Muscle of back (tissue), 11 donors: Measurements from ENCODE around the gene GPER1. TPM values are rescaled to one million over a fixed set of nuclear protein-coding genes. Genes with fewer than 3 reads are reported as not detected.
"Not testable (repeated sequence)": the region's sequence is repeated elsewhere in the genome, so short reads cannot be mapped to it uniquely, and the experiment has no call there.

Experiments
- DNase-seq, 3 donors: peaks; one replicate each; pipeline versions ENCODE4 v3.0.0 to v3.0.0-alpha.2; 2013
- polyA plus RNA-seq, 10 donors: library from polyadenylated mRNA; unstranded; fragments of 120-200 nt; gene quantifications; one replicate each; pipeline ENCODE4 v1.2.1, GENCODE V29; 2013; ENCODE audit not compliant: insufficient read length in 10 of 10

GPER1 gene
- polyA plus RNA-seq, 10 donors = 6.5 to 15.5 (median 9.9) TPM

DNA sequence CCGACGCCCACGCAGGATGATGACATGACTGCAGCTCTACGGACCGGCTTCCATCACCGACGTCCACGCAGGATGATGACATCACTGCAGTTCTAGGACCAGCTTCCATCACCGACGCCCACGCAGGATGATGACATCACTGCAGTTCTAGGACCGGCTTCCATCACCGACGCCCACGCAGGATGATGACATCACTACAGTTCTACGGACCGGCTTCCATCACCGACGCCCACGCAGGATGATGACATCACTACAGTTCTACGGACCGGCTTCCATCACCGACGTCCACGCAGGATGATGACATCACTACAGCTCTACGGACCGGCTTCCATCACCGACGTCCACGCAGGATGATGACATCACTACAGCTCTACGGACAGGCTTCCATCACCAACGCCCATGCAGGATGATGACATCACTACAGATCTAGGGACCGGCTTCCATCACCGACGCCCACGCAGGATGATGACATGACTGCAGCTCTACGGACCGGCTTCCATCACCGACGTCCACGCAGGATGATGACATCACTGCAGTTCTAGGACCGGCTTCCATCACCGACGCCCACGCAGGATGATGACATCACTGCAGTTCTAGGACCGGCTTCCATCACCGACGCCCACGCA, 28.6 kb downstream of the GPER1 start:
- not testable (repeated sequence) for DNase-seq

- DNase-seq = no peak
Observed at GRCh38 chr7:1117321-1117928, 29.5 kb downstream of the GPER1 start.

DNA sequence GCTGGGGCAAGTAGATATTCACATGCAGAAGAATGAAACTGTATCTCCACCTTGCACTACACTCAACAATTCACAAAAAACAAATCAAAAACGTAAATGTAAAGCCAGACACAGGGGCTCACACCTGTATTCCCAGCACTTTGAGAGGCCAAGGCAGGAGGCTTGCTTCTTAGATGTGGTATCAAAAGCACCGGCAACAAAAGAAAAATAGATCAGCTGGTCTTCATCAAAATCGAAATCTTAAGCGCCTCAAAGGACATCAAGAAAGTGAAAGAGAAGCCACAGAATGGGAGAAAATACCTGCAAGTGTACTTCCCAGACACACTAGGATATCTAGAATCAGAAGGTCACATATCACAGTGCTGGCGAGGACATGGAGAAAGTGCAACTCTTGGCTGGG, 31.3 kb downstream of the GPER1 start:
- no peak for DNase-seq

DNA sequence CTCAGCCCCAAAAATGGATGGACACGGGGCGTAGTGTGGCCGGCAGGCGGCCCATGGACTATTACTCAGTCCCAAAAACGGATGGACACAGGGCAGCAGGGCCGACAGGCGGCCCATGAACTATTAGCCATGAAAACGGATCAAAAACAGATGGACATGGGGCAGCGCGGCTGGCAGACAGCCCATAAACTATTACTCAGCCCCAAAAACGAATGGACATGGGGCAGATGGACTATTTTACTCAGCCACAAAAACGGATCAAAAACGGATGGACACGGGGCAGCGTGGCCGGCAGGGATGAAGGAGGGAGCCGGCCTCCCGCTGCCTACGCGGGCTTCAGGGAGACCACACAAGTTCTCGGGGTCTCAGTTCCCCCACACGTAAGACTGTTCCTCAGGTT, 32.9 kb downstream of the GPER1 start:
- DNase-seq = no peak

DNA sequence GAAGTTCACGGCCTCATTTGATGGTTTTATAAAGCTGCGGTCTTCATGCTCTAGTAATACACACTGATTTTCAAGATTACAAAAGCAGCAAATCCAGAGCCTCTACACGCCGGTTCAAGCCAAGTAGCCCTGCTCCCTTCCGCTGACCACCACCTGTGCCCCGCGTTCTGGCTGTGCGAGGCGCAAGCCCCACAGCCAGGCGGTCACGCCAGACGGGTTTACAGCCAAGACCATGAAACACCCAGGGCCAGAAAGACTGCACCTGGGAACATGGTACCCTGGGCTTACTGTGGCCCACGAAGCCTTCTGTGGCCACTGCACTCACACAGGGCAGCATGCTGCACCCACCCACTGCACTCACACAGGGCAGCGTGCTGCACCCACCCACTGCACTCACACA, 33.6 kb downstream of the GPER1 start:
- DNase-seq = no peak

DNA sequence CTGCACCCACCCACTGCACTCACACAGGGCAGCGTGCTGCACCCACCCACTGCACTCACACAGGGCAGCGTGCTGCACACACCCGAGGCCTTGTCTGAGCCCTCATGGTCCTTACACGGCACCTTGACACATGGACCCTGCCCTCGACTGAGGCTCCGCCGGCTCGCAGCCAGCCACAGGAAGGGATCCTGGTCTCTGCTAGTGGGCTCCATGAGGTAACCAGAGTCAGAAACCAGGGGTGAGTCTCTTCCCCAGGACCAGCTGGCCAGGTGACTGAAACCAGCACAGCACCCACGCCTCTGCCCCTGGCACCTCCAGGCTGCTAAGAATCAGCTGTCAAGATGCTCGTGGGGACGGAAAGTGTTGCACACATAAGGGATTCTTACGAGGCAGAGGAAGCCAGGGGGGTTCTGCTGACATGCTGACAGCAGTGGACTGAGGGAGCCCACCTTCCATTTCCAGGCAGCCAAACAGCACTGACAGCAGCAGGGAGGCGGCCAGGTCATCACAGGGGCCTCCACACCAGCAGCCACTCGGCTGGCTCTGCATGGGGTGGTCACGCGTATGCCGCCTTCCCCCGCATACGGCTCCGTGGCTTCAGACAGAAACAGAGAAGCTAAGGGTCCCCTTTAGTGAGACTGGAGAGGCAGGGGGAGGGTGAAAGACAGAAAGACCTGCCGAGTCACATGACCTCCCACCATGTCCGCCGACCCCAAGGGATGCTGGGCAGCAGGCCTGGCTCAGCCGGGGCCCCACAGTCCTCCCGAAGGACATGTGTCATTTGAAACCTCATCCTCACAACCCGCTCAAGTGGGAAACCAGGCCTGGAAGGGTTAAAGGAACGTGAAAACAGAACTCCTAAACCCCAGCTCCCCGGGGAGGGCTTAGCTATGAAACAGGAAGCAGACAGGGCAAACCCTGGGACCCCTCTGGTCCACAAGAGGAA, 34.2 kb downstream of the GPER1 start:
- no peak for DNase-seq

DNA sequence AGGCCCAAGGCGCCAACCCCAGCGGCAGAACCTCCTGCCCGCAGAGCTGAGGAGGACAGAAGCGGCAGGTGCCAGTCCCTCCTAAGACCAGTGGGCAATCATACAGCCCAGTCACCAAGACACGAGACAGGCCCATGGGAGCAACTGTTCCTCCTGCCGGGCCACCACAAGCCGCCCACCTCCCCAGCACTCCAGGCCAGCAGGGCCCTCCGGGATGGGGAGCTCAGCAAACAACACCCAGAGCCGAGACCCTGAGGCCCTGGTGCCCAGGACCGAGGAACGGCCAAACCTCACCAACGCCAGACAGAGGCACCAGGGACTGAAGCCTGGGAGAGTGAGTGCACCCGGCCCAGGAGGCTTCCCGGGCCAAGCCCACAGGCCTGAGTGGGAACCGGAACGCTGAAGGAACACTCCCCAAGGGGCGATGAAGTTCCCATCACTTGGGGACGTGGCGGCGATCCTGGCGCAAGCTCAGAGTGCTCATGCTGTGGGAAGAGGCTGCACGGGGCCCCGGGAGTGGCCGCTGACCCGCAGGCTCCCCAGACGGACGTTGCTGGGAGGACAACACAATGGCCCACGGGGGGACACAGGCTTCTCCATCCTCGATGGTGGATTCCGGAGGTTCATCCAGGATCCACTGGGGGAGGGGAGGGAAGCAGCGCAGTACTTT, 35.1 kb downstream of the GPER1 start:
- DNase-seq = no peak

GRCh38 chr7:1123715-1124114, 35.8 kb downstream of the GPER1 start:
- DNase-seq = peak; percentile 61 to 92 (median 86)

GRCh38 chr7:1124164-1124563, 36.3 kb downstream of the GPER1 start:
- no peak for DNase-seq

DNA sequence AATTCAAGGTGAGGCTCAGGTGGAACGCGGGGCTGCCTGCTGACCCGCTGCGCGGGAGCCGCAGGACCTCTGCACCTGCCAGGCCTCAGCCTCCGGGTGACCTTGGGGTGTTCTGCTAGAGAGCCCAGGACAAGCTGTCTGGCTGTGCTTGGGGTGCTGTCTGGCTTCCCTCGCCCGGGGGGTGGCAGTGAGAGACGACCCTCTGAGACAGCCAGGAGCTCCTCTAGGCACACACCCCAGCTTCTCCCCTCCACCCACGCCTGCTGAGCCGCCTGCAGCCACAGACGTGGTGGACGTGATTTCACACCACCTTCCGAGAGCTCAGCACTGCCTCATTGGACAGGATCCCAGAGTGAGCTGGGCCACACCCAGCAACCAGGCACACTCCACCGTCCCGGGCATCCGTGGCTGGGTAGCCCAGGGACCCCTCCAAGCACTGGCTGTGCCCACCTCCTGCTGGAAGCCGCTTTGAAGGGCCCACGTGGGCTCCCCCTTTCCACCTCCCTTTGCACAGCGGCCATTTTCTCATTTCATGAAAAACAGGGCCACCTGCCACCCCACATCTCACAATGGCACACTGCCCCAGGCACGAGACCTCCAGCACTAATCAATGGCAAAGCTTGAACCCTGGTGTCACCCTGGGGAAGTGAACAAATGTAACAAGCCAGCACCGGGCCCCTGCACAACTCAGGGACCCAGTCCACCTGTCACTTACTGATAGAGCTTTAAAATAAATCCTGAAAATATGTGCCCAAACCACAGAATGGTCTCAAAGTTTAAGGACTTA, 37.1 kb downstream of the GPER1 start:
- DNase-seq = no peak

DNA sequence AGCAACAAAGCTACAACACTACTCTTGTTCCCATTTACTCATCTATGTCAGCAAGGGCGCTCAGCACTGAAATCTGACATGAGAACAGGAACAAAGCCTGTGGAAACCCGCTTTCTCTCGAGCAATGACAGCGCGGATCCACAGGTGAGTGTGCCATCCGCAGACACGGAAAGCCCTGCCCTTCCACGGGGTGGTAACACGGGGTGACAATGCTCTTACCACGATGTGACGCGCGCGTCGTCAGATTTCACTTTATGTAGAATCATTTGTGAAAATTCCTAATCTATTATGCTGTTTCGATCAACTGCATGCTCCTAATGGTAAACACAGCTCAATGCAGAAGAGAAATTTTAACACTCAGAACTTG, 37.7 kb downstream of the GPER1 start:
- no peak for DNase-seq

DNA sequence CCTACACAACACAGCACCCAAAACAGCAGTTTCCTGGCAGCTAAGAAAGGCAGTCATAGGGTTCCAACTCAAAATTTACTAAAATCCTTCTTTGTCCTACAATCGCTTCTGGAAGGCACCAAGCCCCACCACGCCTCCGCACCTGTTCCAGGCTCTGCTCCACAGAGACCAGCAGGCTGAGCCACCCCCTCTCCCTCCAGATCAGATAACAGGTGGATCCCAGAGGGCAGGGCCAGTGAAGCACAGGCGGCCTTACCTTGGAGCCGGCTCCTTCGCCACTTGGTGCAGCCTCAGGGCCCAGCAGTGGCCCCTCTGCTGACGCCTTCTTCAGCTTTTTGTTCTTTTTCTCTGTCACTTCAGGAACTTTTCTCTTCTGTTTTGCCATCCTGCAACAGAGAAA, 39.1 kb downstream of the GPER1 start:
- no peak for DNase-seq

DNA sequence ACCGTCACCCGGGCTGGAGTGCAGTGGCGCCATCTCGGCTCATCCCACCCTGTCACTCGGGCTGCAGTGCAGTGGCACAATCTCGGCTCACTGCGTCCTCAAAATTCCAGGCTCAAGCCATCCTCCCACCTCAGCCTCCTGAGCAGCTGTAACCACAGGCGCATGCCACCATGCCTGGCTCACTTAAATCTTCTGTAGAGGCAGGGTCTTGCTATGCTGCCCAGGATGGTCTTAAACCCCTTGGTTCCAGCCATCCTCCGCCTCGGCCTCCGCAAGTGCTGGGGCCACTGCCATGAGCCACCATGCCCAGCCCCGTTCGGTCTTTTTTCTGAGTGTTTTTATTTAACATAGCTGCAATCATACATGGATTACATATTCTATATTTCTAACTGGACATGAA, 41.5 kb downstream of the GPER1 start:
- no peak for DNase-seq

DNA sequence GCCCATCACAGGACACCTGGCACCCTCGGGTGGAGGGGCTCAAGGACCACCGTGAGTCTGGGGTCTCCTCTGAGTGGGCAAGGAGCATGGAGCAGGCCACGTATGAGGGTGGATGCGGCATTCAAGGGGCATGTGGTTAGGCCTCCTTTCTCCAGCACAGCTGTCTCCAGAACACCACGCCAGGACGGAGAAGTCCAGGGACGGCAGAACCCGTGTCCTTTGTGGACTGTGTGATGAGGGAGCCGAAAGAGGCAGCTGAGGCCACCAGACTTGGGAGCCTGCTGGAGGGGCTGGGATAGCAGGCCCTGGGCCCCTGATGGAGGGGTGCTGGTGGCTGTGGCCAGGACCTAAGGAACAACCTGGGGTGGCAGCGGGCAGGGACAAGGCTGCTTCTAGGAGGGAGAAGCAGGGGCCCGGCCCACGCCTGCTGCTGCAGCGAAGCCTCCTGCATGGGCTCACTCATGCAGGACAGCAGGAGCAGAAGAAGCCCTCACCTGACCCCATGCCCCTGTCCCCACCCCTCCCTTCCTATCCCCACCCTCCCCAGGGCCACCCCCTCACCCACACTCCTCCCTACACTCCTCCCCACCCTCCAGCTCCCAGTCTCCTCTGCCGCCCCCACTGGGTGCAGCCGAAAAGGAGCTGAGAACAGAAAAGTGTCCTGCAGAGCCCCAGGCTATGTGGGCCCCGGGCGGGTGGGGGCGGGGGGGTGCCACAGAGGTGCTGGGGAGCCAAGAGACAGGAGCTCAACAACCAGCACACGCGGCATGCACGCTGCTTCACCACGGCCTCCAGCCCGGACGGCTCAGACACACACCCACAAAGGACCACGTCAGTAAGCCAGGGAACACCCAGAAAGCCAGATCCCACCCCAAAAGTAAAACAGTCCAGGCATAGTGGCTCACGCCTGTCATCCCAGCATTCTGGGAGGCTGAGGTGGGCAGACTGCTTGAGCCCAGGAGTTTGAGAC, 42.4 kb downstream of the GPER1 start:
- no peak for DNase-seq

GRCh38 chr7:1131471-1132265, 43.8 kb downstream of the GPER1 start:
- no peak for DNase-seq

DNA sequence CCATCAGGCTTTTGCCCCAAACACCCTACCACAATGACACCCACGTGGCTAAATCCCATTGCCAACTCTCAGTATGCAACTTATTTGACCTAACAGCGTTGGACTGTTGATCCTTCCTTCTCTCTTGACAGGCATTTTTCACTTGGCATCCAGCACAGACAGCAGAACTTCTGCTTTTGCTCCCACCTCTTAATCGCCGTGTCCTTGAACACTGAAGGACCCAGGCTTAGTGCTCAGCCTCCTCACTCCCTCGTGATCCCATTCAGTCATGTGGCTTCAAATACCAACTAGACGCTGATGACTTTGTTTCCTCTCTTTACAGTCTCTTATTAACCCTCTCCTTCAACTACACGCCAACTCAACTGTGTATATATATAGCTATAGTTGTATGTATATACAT, 47.0 kb downstream of the GPER1 start:
- no peak for DNase-seq

DNA sequence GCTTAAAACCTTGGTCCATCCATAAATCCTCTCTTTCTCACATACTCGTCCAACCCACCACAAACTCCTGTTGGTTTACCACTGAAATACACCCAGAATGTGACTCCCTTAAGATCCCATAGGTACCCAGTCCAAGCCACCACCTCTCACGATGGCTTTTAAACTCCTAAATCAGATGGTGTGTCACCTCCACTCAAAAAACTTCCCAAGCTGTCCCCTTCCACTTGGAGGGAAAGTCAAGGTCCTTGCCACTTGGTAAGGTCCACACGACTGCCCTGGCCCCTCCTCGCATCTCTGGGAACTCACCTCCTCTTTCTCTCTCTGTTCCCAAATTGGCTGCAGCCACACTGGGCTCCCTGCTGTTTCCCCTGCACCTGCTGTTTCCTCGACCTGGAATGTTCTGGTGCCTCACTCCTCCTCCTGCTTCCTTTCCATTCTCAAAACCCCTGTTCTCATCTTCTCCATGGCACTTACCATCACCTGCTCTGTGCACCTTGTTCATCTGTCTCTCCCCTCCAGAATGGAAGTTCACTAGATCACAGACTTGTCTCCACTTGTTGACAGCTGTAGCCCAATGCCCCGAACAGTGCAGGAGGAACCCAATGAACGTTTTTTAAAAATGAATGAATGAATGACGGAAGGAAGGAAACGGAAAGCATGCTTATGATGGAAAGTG, 49.1 kb downstream of the GPER1 start:
- DNase-seq = no peak

GRCh38 chr7:1137517-1138167, 49.7 kb downstream of the GPER1 start:
- DNase-seq = no peak
